ENCODE data around the gene HOXD13.

HOXD13 gene

GRCh38 chr2:176088937-176089842, 3.3 kb upstream of the HOXD13 start:
- 4% methylated on average over 3 of the region's 6 CpGs for WGBS, 2 experiments (ENCODE audit: insufficient coverage in 2 of 2)
- Histone ChIP-seq H3K9me3 (ENCODE audit: control insufficient read depth, low read length) (no peaks in the 10 kb centered on the region), H3K27ac (ENCODE audit: low read depth, low read length, severe bottlenecking) (no peak overlapping the region), H3K4me1 (ENCODE audit: control insufficient read depth, insufficient read depth, low read length, poor library complexity, severe bottlenecking) (peaks cover 18% of the 10 kb centered on the region), H3K36me3 (ENCODE audit: control insufficient read depth, insufficient read depth, low read length) (no peaks in the 10 kb centered on the region), H3K4me3 (ENCODE audit: extremely low read depth, insufficient read depth, low read length, poor library complexity, severe bottlenecking) (no peak overlapping the region)

DNA sequence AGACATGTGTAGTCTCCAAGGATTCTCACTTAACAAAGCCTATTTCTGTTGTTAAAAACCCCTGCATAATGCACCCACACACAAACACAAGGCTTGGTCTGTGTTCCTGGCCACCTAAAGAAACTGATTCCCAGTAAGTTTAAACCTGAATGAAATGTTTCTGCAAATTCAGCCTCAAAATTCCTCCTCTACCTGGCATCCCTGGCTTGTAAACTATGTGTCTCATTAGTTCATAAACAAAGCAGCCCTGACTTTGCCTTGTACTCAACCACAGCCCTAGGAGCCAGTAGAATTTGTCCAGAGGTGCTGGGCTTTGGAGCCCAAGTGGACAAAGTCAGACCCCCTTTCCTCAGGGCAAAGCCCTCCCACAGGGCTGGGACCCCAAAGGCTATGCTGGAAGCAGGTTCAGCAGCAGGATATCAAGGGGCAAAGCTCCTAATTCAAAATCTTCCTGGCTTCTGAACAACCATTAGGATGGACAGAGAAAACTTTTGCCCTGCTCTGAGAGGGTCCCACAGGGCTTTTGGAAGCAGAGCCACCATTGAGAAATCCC, 2.6 kb upstream of the HOXD13 start:
- Histone ChIP-seq H3K27ac (ENCODE audit: low read depth, low read length, severe bottlenecking) (no peak overlapping the region), H3K4me3 (ENCODE audit: extremely low read depth, insufficient read depth, low read length, poor library complexity, severe bottlenecking) (no peak overlapping the region), H3K4me1 (ENCODE audit: control insufficient read depth, insufficient read depth, low read length, poor library complexity, severe bottlenecking) (peaks cover 13% of the 10 kb centered on the region), H3K36me3 (ENCODE audit: control insufficient read depth, insufficient read depth, low read length) (no peaks in the 10 kb centered on the region), H3K9me3 (ENCODE audit: control insufficient read depth, low read length) (no peaks in the 10 kb centered on the region)

DNA sequence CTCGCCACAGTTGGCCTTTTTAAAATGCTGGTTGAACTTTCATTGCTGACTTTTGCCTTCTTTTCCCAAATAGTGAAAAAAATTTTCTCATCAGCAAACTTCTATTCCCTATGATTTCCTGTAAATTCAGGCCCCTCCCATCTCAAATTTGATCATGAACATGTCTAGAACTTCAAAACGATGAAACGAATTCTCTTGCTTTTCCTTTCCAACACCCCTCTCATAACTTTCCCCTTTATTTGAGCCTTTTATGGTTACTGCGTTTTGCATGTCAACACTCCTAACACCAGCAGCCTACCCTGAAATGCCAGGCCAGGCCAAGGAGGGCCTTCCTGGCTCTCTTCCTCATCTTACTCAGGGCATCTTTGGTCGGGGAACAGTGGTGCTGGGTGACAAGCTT, 1.7 kb upstream of the HOXD13 start:
- H3K27ac ChIP-seq (ENCODE audit: low read depth, low read length, severe bottlenecking), result no peak overlapping the region
- H3K36me3 ChIP-seq (ENCODE audit: control insufficient read depth, insufficient read depth, low read length), result no peaks in the 10 kb centered on the region
- H3K4me1 ChIP-seq (ENCODE audit: control insufficient read depth, insufficient read depth, low read length, poor library complexity, severe bottlenecking), result peaks cover 7% of the 10 kb centered on the region
- 12% methylated on average over 3 to 4 of the region's 5 CpGs for WGBS, 2 experiments (ENCODE audit: insufficient coverage in 2 of 2)
- H3K4me3 ChIP-seq (ENCODE audit: extremely low read depth, insufficient read depth, low read length, poor library complexity, severe bottlenecking), result no peak overlapping the region
- H3K9me3 ChIP-seq (ENCODE audit: control insufficient read depth, low read length), result no peaks in the 10 kb centered on the region

DNA sequence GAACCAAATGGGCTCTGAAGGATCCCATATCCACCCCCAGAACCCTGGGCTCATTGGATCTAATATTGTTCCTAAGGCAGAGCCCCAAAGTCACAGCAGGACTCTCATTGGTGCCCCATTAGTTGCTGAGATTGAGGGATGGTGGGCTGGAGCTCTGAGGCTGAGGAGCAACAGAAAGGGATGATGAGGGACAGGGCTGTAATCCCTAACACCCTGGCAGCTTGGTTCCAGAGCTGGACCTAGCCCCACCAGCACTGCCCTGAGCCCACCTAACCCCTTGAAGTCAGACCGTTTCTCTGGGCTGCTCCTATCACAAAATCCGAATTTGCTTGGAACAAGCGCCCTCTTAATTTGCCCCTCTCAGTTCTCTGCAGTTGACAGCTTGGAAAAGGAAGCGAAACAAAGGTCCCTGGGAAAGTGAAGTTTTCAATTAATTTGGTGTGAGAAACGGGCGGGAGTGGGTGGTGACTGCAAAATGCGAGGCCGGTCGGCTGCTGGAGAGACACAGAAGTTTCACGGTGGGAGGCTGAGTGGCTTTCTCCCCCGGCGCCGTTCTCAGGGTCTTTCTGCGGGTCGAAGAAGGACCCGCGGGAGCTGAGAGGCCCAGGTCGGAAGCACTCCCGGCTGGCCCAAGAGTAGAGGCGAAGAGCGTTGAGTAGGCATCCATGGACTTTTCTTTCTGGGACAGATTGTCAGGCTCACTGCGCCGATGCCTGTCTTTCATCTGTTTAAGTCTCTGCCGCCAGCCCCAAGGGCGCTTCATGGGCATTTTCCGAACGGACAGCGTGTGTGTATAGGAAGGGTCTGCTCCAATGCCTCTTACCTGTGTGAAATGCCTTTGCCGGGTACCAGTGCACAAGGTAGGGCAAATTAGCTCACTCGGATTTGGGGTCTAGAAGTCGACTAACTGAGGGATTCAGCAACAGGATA, 927 bp upstream of the HOXD13 start:
- H3K27ac ChIP-seq (ENCODE audit: low read depth, low read length, severe bottlenecking), result no peak overlapping the region
- 1 to 3% methylated on average over 24 of the region's 31 CpGs for WGBS, 2 experiments (ENCODE audit: insufficient coverage in 2 of 2)
- peaks cover 5% of the 10 kb centered on the region for H3K4me1 ChIP-seq (ENCODE audit: control insufficient read depth, insufficient read depth, low read length, poor library complexity, severe bottlenecking)
- no peak overlapping the region for H3K4me3 ChIP-seq (ENCODE audit: extremely low read depth, insufficient read depth, low read length, poor library complexity, severe bottlenecking)
- H3K36me3 ChIP-seq (ENCODE audit: control insufficient read depth, insufficient read depth, low read length), result no peaks in the 10 kb centered on the region
- no peaks in the 10 kb centered on the region for H3K9me3 ChIP-seq (ENCODE audit: control insufficient read depth, low read length)

DNA sequence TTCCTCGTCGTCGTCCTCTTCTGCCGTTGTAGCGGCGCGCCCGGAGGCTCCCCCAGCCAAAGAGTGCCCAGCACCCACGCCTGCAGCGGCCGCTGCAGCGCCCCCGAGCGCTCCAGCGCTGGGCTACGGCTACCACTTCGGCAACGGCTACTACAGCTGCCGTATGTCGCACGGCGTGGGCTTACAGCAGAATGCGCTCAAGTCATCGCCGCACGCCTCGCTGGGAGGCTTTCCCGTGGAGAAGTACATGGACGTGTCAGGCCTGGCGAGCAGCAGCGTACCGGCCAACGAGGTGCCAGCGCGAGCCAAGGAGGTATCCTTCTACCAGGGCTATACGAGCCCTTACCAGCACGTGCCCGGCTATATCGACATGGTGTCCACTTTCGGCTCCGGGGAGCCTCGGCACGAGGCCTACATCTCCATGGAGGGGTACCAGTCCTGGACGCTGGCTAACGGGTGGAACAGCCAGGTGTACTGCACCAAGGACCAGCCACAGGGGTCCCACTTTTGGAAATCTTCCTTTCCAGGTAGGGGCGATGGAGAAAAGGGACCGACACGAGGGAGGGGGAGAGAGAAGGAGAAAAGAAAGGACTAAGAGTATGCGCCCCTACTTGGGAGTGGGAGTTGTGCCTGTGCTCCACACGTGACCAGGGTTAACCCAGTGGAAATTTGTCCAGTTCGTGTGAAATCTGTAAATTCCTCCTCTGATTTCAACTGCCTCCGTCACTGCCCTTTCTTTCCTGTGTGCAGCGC, 800 bp downstream of the HOXD13 start:
- Histone ChIP-seq H3K9me3 (ENCODE audit: control insufficient read depth, low read length) (no peaks in the 10 kb centered on the region), H3K27ac (ENCODE audit: low read depth, low read length, severe bottlenecking) (no peak overlapping the region), H3K4me1 (ENCODE audit: control insufficient read depth, insufficient read depth, low read length, poor library complexity, severe bottlenecking) (no peaks in the 10 kb centered on the region), H3K36me3 (ENCODE audit: control insufficient read depth, insufficient read depth, low read length) (no peaks in the 10 kb centered on the region), H3K4me3 (ENCODE audit: extremely low read depth, insufficient read depth, low read length, poor library complexity, severe bottlenecking) (peak overlapping the region; percentile 31)
- WGBS, 2 experiments (ENCODE audit: insufficient coverage in 2 of 2), result 1 to 3% methylated on average over 45 to 52 of the region's 53 CpGs

DNA sequence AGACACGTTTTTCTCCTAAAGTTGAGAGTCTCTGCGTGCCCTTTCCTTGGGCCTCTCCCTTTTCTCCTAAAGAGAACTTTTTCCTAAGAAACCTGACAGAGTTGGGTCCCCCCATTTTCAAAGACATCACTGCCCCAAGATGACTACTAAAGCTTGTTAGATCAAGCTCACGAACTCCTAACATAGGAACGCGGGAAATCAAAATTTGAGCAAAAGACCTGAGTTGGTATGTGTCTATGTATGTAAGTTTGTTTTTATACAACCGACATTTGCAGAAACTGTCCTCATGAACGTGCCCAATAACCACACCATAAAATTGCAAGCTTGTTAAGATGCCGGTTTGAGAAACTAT, 1.4 kb downstream of the HOXD13 start:
- Histone ChIP-seq H3K27ac (ENCODE audit: low read depth, low read length, severe bottlenecking) (no peak overlapping the region), H3K9me3 (ENCODE audit: control insufficient read depth, low read length) (no peaks in the 10 kb centered on the region), H3K36me3 (ENCODE audit: control insufficient read depth, insufficient read depth, low read length) (no peaks in the 10 kb centered on the region), H3K4me1 (ENCODE audit: control insufficient read depth, insufficient read depth, low read length, poor library complexity, severe bottlenecking) (no peaks in the 10 kb centered on the region), H3K4me3 (ENCODE audit: extremely low read depth, insufficient read depth, low read length, poor library complexity, severe bottlenecking) (no peak overlapping the region)
- WGBS, 2 experiments (ENCODE audit: insufficient coverage in 2 of 2), result 5 to 17% methylated on average over 1 to 2 of the region's 8 CpGs

DNA sequence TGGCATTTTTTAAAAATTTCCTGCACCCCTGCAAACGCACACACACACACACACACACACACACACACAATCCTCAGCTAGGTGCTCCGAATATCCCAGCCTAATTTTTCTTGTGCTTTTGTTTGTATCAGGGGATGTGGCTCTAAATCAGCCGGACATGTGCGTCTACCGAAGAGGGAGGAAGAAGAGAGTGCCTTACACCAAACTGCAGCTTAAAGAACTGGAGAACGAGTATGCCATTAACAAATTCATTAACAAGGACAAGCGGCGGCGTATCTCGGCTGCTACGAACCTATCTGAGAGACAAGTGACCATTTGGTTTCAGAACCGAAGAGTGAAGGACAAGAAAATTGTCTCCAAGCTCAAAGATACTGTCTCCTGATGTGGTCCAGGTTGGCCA, 1.8 kb downstream of the HOXD13 start:
- Histone ChIP-seq H3K36me3 (ENCODE audit: control insufficient read depth, insufficient read depth, low read length) (no peaks in the 10 kb centered on the region), H3K27ac (ENCODE audit: low read depth, low read length, severe bottlenecking) (no peak overlapping the region), H3K9me3 (ENCODE audit: control insufficient read depth, low read length) (no peaks in the 10 kb centered on the region), H3K4me3 (ENCODE audit: extremely low read depth, insufficient read depth, low read length, poor library complexity, severe bottlenecking) (no peak overlapping the region), H3K4me1 (ENCODE audit: control insufficient read depth, insufficient read depth, low read length, poor library complexity, severe bottlenecking) (no peaks in the 10 kb centered on the region)
- WGBS, 2 experiments (ENCODE audit: insufficient coverage in 2 of 2), result 3 to 4% methylated on average over 6 to 7 of the region's 12 CpGs

GRCh38 chr2:176095421-176095820, 2.9 kb downstream of the HOXD13 start:
- Histone ChIP-seq H3K9me3 (ENCODE audit: control insufficient read depth, low read length) (no peaks in the 10 kb centered on the region), H3K4me1 (ENCODE audit: control insufficient read depth, insufficient read depth, low read length, poor library complexity, severe bottlenecking) (no peaks in the 10 kb centered on the region), H3K27ac (ENCODE audit: low read depth, low read length, severe bottlenecking) (no peak overlapping the region), H3K36me3 (ENCODE audit: control insufficient read depth, insufficient read depth, low read length) (no peaks in the 10 kb centered on the region), H3K4me3 (ENCODE audit: extremely low read depth, insufficient read depth, low read length, poor library complexity, severe bottlenecking) (no peak overlapping the region)
- WGBS, 2 experiments (ENCODE audit: insufficient coverage in 2 of 2), result 14 to 17% methylated on average over 2 to 5 of the region's 5 CpGs

- Histone ChIP-seq H3K4me1 (ENCODE audit: control insufficient read depth, insufficient read depth, low read length, poor library complexity, severe bottlenecking) (no peaks in the 10 kb centered on the region), H3K36me3 (ENCODE audit: control insufficient read depth, insufficient read depth, low read length) (no peaks in the 10 kb centered on the region), H3K9me3 (ENCODE audit: control insufficient read depth, low read length) (no peaks in the 10 kb centered on the region), H3K4me3 (ENCODE audit: extremely low read depth, insufficient read depth, low read length, poor library complexity, severe bottlenecking) (no peak overlapping the region), H3K27ac (ENCODE audit: low read depth, low read length, severe bottlenecking) (no peak overlapping the region)
- 0 to 4% methylated on average over 7 to 14 of the region's 16 CpGs for WGBS, 2 experiments (ENCODE audit: insufficient coverage in 2 of 2)
Measured at GRCh38 chr2:176096243-176096985, 3.9 kb downstream of the HOXD13 start.

Measured in mesodermal cell (in vitro differentiated cells).